COLO668 (cell line): ENCODE measurements around the gene GNAT2.

Experiments used
- DNase-seq: peaks from one replicate; lab custom pipeline; 2025; ENCODE audit not compliant: unreplicated experiment; lab: John Stamatoyannopoulos, UW

GNAT2 gene

DNA sequence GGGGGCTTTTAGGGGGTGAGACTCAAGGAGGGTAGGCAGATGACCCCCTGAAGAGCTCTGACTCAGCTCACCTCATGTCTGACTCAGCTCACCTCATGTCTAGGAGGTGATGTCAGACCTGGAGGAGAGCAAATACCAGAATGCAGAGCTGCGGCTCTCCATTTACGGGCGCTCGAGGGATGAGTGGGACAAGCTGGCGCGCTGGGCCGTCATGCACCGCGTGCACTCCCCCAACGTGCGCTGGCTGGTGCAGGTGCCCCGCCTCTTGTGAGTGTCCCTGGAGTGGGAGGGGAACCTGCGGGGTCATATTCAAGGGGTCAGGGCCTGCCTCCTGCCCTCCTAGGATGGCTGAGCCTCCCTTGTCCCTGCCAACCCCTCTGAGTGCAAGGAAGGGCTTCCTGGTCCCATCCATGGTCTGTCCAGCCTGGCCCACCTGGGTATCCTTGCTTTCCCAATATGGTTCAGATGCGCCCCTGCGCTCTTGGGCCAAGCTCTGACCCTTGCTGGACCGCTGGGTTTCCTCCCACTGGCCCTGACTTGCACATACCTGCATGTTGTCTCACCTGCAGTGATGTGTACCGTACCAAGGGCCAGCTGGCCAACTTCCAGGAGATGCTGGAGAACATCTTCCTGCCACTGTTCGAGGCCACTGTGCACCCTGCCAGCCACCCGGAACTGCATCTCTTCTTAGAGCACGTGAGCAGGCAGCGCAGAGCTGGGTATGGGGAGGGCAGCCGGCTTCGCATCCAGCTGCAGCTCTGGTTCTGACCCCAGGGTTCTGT, 9.3 kb upstream of the GNAT2 start:
- no peak for DNase-seq

DNA sequence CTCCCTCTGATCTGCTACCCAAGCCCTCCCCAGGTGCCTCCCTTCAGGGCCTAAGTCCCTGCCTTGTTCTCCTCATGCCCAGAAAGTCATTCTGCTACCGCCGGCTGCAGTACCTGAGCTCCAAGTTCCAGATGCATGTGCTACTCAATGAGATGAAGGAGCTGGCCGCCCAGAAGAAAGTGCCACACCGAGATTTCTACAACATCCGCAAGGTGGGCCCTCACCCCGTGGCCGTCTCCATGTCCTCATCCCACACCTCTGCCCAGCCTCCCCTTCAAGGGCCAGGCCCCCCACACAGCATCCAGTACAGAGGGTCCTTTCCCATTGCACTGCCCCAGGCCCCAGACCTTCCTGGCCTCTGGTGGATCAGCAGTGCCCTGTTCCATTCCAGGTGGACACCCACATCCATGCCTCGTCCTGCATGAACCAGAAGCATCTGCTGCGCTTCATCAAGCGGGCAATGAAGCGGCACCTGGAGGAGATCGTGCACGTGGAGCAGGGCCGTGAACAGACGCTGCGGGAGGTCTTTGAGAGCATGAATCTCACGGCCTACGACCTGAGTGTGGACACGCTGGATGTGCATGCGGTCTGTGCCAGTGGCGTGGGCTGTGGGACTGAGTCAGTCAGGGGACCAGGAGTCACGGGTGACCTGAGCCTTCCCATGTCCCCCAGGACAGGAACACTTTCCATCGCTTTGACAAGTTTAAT, 8.4 kb upstream of the GNAT2 start:
- no peak for DNase-seq

DNA sequence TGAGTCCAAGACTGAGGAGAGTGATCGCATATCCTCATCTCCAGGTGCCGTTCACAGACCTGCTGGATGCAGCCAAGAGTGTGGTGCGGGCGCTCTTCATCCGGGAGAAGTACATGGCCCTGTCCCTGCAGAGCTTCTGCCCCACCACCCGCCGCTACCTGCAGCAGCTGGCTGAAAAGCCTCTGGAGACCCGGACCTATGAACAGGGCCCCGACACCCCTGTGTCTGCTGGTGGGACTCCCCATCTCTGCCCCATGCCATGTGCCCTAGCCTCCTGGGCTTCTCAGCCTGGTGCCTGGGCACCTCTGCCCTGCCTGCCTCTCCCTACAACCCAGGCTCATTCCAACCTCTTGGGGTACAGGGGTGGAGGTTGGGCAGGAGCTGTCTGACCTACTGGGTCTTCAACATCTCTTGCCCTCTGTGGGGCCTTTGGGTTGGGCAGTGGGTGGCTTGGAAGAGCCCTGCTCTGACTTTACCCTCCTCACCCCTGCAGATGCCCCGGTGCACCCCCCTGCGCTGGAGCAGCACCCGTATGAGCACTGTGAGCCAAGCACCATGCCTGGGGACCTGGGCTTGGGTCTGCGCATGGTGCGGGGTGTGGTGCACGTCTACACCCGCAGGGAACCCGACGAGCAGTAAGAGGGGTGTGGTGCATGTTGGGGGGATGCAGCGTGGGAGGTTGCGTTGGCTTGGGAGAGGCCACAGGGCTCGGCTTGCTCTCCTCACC, 7.4 kb upstream of the GNAT2 start:
- no peak for DNase-seq

- no peak for DNase-seq
Measured at GRCh38 chr1:109625601-109626560, 6.5 kb upstream of the GNAT2 start.

GRCh38 chr1:109625176-109625575, 5.8 kb upstream of the GNAT2 start:
- DNase-seq = peak; percentile 19

GRCh38 chr1:109624201-109625010, 5.0 kb upstream of the GNAT2 start:
- peak; percentile 75 for DNase-seq

GRCh38 chr1:109623601-109624161, 4.3 kb upstream of the GNAT2 start:
- DNase-seq = no peak

DNA sequence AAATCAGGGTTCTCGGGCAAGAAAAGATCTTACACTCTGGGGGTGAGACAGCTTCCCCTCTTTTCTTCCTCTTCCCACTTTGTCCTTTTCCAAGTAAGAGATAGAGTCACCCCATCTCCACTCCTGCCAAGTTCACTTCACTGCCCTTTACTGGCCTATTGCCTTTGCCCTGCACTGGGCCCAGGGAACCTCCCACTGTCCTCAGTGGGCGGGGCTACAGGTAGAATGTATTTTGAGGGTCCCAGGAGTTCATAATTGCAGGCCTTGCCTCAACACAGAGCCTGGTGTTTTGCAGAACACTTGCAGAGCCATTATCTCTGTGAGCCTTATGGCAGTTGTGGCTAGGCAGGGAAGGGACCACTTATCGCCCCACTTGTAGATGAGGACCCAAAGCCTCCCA, 3.5 kb upstream of the GNAT2 start:
- DNase-seq = no peak

- no peak for DNase-seq
Measured at GRCh38 chr1:109622137-109622892, 2.9 kb upstream of the GNAT2 start.

GRCh38 chr1:109621379-109622136, 2.1 kb upstream of the GNAT2 start:
- DNase-seq = no peak

DNA sequence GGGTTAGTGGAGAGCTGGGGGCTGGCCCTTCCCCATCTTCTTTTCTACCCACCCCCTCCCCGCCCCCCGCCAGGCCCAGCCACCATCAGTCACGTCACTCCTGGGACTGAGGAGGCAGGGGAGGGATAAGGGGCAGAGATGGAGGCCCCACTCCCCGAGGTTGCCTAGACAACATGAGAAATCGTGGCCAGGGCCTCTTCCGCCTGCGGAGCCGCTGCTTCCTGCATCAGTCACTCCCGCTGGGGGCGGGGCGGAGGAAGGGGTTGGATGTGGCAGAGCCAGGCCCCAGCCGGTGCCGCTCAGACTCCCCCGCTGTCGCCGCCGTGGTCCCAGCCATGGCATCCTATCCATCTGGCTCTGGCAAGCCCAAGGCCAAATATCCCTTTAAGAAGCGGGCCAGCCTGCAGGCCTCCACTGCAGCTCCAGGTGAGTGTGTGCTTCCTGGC, 1.4 kb upstream of the GNAT2 start:
- DNase-seq = peak; percentile 95

- peak; percentile 51 for DNase-seq
Measured at GRCh38 chr1:109620401-109620791, 980 bp upstream of the GNAT2 start.

DNA sequence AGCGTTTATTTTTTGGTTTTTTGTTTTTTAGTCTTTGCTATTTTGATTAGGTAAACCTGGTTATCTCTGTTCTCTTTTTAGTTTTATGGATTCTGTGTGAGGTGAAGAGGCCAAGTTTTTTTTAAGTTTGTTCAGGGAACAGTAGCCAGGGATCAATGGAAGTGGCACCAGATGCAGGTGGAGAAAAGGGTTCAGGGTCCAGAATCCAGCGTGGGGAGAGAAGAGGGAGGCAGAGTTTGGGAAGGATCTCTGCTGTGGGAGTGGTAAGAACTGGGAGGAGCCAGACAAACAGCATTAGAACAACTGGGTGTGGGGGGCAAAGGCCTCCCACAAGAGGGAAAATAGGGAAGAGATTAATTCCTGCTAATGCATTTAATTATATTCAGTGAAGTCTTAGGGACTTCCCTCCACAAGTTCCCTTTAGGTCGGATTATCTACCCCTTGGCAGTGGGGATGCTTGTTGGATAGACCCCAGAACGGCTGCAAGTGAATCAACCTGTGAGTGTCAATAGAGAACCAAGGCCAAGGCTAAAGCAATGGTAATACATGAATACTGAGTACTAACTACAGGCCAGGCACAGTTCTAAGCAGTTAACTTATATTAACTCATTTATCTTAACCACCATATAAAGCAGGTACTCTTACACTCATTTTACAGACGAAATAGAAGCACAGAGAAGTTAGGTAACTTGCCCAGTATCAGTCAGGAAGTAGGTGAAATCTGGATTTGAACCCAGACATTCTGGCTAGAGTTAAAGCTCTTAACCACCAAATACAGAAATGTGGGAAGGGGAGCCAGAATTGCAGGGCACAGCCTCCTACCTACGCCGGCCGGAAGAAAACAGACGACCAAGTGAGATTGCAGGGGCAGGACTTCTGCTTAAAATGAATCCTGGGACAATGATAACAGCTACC, 498 bp downstream of the GNAT2 start:
- no peak for DNase-seq

DNA sequence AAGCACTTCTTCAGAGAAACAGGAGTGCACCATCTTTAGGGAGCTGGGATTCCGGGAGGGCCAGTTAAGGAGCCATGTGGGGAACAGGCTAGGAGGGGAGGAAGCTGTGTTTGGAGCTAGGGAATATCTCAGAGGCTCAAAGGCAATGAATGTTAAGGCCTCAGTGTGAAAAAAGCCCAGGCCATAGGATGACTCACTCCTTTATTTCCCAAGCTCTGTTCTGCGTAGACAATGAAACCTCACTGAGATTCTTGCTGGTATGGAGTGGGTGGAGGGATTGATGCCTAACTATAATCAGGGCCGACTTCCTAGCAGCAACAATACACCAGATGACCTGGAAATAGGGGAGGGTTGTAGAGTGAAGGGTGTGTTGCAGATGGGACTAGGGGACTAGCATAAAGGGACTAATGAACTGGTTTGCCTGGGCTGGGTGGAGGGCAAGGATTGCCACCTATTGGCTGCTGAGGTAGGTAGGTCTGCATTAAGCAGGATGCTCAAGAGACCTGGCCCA, 2.1 kb downstream of the GNAT2 start:
- DNase-seq = no peak

DNA sequence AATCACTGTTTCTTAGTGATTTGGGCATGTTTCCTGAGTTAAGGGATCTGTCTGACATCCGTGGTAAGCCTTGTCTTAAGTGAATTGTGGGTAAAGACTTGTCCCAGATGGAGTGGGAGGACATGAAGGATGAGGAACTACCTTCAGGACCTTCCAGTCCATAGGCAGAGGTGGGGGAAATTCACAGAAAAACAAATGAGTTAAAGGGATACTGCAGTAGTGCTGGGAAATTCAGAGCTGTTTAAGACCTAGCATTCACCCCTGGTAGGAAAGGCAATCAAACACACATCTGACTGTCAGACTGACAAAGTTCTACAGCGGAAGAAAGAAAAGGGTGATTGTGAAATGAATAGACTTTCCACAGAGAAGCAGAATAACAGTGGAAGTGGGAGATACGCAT, 3.0 kb downstream of the GNAT2 start:
- no peak for DNase-seq

DNA sequence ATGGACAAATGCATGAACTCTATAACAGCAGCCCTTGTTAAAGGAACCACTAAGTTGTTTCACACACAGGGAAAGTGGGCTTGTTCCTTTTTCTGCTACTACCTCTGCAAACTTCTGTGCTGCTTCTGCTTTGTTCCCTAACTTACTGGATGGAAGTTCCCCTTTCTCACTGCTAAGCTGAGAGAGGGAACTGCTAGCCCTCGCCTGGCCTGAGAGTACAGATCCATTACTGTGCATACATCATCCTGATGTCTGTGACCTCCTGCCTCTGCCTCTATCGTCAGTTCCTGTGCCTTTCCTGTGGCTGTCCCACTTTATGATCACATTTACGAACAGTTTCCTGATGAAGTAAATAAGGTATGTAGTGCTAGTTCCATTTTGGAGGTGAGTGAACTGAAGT, 3.5 kb downstream of the GNAT2 start:
- no peak for DNase-seq
